ENCODE results near the gene STXBP1. TPM values are rescaled to one million over a fixed set of nuclear protein-coding genes. Genes with fewer than 3 reads are reported as not detected.

The STXBP1 gene
- total and polyA plus RNA-seq, 2 of the 8 experiments (the other 6 are each of a cell fraction or from before 2014, with no cell fraction given), result 11.5 to 60.9 TPM

- TF ChIP-seq POU5F1 (IDR thresholded peaks at IDR 0.05; ENCODE audit: low read depth, low read length), result no peak
- TF ChIP-seq CTBP2 (IDR thresholded peaks at IDR 0.05; ENCODE audit: borderline replicate concordance, insufficient read depth, insufficient read length, low read length), result no peak
Measured at GRCh38 chr9:127692071-127692470, 80.0 kb downstream of the STXBP1 start (continued).
